ENCODE measurements around the gene NAGPA. TPM values are rescaled to one million over a fixed set of nuclear protein-coding genes. Genes with fewer than 3 reads are reported as not detected.
A peak's percentile ranks its signal among the peaks of the same experiment; 100 is the strongest.
"Not testable (repeated sequence)": the region's sequence is repeated elsewhere in the genome, so short reads cannot be mapped to it uniquely, and the experiment has no call there.

NAGPA gene
- total and polyA plus RNA-seq, 7 donors: 4.4 to 12.3 (median 6.9) TPM

- Histone ChIP-seq H3K27ac (no peak overlapping the region), H3K27me3 (ENCODE audit: insufficient read depth in 3 of 3, low read length in 2 of 3) (no peaks in the 10 kb centered on the region), H3K4me3 (no peak overlapping the region), H3K36me3 (ENCODE audit: insufficient read depth in 1 of 2, low read depth in 1 of 2) (peaks cover 0 to 74% of the 10 kb centered on the region in 2 donors), H3K9me3 (no peaks in the 10 kb centered on the region), H3K4me1 (peaks cover 10% of the 10 kb centered on the region)
- WGBS, 3 donors: 77 to 93% (median 78%) methylated on average over 5 of the region's 5 CpGs
- intact Hi-C loops (cut with DNase I): no loop called here
- DNase-seq (peak in 1 of 2 donors; percentile 6), ATAC-seq (no peak)
- TF ChIP-seq, protein P1, sequence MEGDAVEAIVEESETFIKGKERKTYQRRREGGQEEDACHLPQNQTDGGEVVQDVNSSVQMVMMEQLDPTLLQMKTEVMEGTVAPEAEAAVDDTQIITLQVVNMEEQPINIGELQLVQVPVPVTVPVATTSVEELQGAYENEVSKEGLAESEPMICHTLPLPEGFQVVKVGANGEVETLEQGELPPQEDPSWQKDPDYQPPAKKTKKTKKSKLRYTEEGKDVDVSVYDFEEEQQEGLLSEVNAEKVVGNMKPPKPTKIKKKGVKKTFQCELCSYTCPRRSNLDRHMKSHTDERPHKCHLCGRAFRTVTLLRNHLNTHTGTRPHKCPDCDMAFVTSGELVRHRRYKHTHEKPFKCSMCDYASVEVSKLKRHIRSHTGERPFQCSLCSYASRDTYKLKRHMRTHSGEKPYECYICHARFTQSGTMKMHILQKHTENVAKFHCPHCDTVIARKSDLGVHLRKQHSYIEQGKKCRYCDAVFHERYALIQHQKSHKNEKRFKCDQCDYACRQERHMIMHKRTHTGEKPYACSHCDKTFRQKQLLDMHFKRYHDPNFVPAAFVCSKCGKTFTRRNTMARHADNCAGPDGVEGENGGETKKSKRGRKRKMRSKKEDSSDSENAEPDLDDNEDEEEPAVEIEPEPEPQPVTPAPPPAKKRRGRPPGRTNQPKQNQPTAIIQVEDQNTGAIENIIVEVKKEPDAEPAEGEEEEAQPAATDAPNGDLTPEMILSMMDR (IDR thresholded peaks at IDR 0.05): no peak
These were observed 41.9 kb upstream of the NAGPA start for GRCh38 chr16:5075637-5076036.

DNA sequence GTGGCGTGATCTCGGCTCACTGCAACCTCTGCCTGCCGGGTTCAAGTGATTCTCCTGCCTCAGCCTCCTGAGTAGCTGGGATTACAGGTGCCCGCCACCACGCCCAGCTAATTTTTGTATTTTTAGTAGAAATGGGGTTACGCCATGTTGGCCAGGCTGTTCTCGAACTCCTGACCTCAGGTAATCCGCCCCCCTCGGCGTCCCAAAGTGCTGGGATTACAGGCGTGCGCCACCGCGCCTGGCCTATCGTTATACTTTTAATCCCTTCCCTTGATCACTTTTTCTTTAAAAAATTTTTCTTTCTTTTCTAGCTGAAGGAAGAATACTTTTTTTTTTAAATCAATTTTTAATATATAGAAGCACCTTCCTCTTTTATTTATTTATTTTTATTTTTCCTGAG lies 40.0 kb upstream of the NAGPA start:
- DNase-seq: peak in 1 of 2 donors; percentile 1
- H3K27ac ChIP-seq; H3K27me3 ChIP-seq (ENCODE audit: insufficient read depth in 3 of 3, low read length in 2 of 3); intact Hi-C loops (cut with DNase I); H3K4me1 ChIP-seq; H3K4me3 ChIP-seq; ATAC-seq; H3K9me3 ChIP-seq: not testable (repeated sequence)
- peaks cover 0 to 55% of the 10 kb centered on the region in 2 donors for H3K36me3 ChIP-seq (ENCODE audit: insufficient read depth in 1 of 2, low read depth in 1 of 2)
- 93 to 96% (median 94%) methylated on average over 15 of the region's 15 CpGs for WGBS, 3 donors

- no peak overlapping the region for H3K4me3 ChIP-seq
- peaks cover 0 to 51% of the 10 kb centered on the region in 2 donors for H3K36me3 ChIP-seq (ENCODE audit: insufficient read depth in 1 of 2, low read depth in 1 of 2)
- H3K9me3 ChIP-seq: no peaks in the 10 kb centered on the region
- H3K4me1 ChIP-seq: peaks cover 10% of the 10 kb centered on the region
- peak in 1 of 4 donors; percentile 19 for ATAC-seq
- H3K27me3 ChIP-seq (ENCODE audit: insufficient read depth in 3 of 3, low read length in 2 of 3): no peaks in the 10 kb centered on the region
- H3K27ac ChIP-seq: no peak overlapping the region
- DNase-seq: no peak
- intact Hi-C loops (cut with DNase I): no loop called here
- TF ChIP-seq, protein P1 (IDR thresholded peaks at IDR 0.05): no peak
- WGBS, 3 donors: 82 to 89% (median 86%) methylated on average over 2 of the region's 2 CpGs
These were observed 39.5 kb upstream of the NAGPA start for GRCh38 chr16:5073279-5073629.

DNA sequence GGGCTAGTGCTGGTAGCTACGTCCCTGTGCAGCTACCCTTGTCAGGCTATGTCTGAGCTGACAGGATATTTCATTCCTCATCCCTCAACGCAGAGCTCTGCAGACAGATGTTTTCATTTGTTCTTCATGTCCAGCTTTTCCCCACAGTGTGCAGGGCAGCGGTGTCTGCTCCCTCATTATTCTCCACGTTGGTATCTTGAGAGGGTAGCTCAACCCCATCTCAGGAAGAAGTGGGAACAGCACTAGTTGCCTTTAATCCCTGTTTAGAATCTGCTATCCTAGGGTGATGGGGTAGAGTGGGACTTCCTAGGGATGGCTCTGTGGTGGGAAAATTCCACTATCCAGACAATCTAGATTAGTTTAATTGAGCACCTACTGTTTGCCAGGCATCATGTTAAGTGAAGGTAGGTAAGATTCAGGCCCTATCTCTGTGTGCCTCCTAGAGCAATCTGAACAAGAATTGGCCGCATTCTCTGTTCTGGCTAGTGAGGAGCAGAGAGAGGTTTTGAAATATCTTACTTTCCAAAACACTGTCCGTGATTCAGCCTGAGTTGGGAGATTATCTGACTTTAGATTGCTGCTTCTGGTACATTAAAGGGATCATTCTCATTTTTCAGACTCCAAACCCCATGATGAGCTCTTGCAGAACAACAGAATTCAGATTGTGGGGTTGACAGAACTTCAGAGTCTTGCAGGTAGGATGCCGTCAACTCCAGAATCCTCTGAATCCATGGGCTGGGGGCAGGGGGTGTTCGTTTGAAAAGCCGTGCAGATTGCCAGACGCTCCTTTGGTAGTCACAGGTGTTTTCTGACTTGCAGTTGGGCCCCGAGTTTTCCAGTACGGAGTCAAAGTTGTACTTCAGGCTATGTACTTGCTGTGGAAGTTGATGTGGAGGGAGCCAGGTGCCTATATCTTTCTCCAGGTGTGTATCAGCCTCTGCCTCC lies 38.9 kb upstream of the NAGPA start:
- H3K4me1 ChIP-seq: peaks cover 10% of the 10 kb centered on the region
- no peaks in the 10 kb centered on the region for H3K9me3 ChIP-seq
- DNase-seq (peak in 1 of 2 donors; percentile 5), ATAC-seq (no peak)
- TF ChIP-seq, protein P1 (IDR thresholded peaks at IDR 0.05): no peak
- peak overlapping the region; percentile 79 for H3K4me3 ChIP-seq
- intact Hi-C loops (cut with DNase I): no loop called here
- peaks cover 0 to 45% of the 10 kb centered on the region in 2 donors for H3K36me3 ChIP-seq (ENCODE audit: insufficient read depth in 1 of 2, low read depth in 1 of 2)
- WGBS, 3 donors: 54 to 62% (median 56%) methylated on average over 12 of the region's 12 CpGs
- peak overlapping the region; percentile 81 for H3K27ac ChIP-seq
- no peaks in the 10 kb centered on the region for H3K27me3 ChIP-seq (ENCODE audit: insufficient read depth in 3 of 3, low read length in 2 of 3)

- peak; percentile 95 to 98 (median 96) for ATAC-seq
- Histone ChIP-seq H3K9me3 (no peaks in the 10 kb centered on the region), H3K4me1 (peaks cover 10% of the 10 kb centered on the region), H3K27ac (peak within 1 kb of the TSS; percentile 81), H3K4me3 (peak within 1 kb of the TSS; percentile 79), H3K27me3 (ENCODE audit: insufficient read depth in 3 of 3, low read length in 2 of 3) (no peaks in the 10 kb centered on the region), H3K36me3 (ENCODE audit: insufficient read depth in 1 of 2, low read depth in 1 of 2) (peaks cover 0 to 37% of the 10 kb centered on the region in 2 donors)
- intact Hi-C loops (cut with DNase I): no loop called here
- TF ChIP-seq, protein P1 (IDR thresholded peaks at IDR 0.05): no peak
- DNase-seq: peak; percentile 92 to 96
- 0 to 1% (median 0%) methylated on average over 53 of the region's 53 CpGs for WGBS, 3 donors
These were observed 38.1 kb upstream of the NAGPA start, which contains the start of gene ALG1 for GRCh38 chr16:5071681-5072333. TSS of gene ALG1 (plus strand) at chr16:5071843. CDS start at chr16:5071850, 7 bp downstream.

Measured in psoas muscle (tissue), 8 donors.